ENCODE results near the gene BLM. TPM values are rescaled to one million over a fixed set of nuclear protein-coding genes. Genes with fewer than 3 reads are reported as not detected.

Gene BLM
- total RNA-seq, 1 experiment from 2014 or later = 15.6 TPM

DNA sequence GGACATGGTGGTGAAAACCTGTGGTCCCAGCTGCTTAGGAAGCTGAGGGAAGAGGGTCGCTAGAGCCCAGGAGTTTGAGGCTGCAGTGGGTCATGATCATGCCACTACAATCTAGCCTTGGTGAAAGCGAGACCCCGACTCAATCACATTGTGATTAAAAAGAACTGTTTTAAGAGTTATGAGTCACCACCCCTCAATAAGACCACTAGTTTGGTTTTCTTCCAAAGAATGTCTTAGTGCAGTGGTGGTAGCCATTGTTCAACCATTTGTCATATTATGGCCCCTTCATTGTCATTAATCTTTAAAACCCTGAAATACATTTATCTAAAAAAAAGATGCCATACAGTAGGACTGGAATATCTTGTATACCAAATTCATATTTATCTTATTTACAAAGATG lies 48.8 kb downstream of the BLM start:
- ChIA-PET POLR2A (no interaction called here), CTCF (no interaction called here)
- Mint-ChIP-seq H3K4me3 (ENCODE audit: unreplicated experiment) (no peak overlapping the region), H3K36me3 (ENCODE audit: insufficient read depth, unreplicated experiment) (no peaks in the 10 kb centered on the region), H3K4me1 (ENCODE audit: low read depth, unreplicated experiment) (no peaks in the 10 kb centered on the region), H3K27ac (ENCODE audit: unreplicated experiment) (no peak overlapping the region), H3K9me3 (ENCODE audit: unreplicated experiment) (no peaks in the 10 kb centered on the region), H3K27me3 (ENCODE audit: insufficient read depth, unreplicated experiment) (no peaks in the 10 kb centered on the region)
- DNase-seq = no peak
- Histone ChIP-seq H3K4me3 (ENCODE audit: low read depth, low read length) (no peak overlapping the region), H3K9me3 (no peaks in the 10 kb centered on the region), H3K27me3 (replicated peaks; ENCODE audit: control insufficient read depth, insufficient read depth, low read length) (no peaks in the 10 kb centered on the region), H3K36me3 (ENCODE audit: control insufficient read depth, insufficient read depth, low read length) (no peaks in the 10 kb centered on the region), H3K4me1 (no peaks in the 10 kb centered on the region)
- intact Hi-C loops (cut with micrococcal nuclease; ENCODE audit: unreplicated experiment) = no loop called here
- BruUV-seq (replicated peaks) = no TSS peak
- TF ChIP-seq, protein P1, sequence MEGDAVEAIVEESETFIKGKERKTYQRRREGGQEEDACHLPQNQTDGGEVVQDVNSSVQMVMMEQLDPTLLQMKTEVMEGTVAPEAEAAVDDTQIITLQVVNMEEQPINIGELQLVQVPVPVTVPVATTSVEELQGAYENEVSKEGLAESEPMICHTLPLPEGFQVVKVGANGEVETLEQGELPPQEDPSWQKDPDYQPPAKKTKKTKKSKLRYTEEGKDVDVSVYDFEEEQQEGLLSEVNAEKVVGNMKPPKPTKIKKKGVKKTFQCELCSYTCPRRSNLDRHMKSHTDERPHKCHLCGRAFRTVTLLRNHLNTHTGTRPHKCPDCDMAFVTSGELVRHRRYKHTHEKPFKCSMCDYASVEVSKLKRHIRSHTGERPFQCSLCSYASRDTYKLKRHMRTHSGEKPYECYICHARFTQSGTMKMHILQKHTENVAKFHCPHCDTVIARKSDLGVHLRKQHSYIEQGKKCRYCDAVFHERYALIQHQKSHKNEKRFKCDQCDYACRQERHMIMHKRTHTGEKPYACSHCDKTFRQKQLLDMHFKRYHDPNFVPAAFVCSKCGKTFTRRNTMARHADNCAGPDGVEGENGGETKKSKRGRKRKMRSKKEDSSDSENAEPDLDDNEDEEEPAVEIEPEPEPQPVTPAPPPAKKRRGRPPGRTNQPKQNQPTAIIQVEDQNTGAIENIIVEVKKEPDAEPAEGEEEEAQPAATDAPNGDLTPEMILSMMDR (IDR thresholded peaks at IDR 0.05; ENCODE audit: insufficient read depth in 1 of 2, low read depth in 1 of 2, low read length in 1 of 2, severe bottlenecking in 1 of 2, unreplicated experiment in 1 of 2) = no peak

DNA sequence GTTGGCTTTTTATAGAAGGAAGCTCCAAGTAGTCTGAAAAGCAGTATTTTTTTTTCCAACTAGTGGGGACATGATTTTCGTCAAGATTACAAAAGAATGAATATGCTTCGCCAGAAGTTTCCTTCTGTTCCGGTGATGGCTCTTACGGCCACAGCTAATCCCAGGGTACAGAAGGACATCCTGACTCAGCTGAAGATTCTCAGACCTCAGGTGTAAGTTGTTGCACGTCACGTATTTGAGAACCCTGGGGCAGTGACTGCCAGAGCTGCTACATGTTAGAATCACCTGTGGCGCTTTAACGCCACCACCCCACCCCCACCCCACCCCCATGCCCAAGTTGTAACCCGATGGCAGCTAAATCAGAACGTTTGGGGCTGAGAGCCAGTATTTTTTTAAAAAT lies 52.2 kb downstream of the BLM start:
- no peaks in the 10 kb centered on the region for H3K9me3 ChIP-seq
- ChIA-PET CTCF (no interaction called here), POLR2A (no interaction called here)
- no peaks in the 10 kb centered on the region for H3K27me3 Mint-ChIP-seq (ENCODE audit: insufficient read depth, unreplicated experiment)
- H3K27ac Mint-ChIP-seq (ENCODE audit: unreplicated experiment) = no peak overlapping the region
- BruUV-seq (replicated peaks) = no TSS peak
- no peaks in the 10 kb centered on the region for H3K4me1 Mint-ChIP-seq (ENCODE audit: low read depth, unreplicated experiment)
- no peaks in the 10 kb centered on the region for H3K36me3 Mint-ChIP-seq (ENCODE audit: insufficient read depth, unreplicated experiment)
- intact Hi-C loops (cut with micrococcal nuclease; ENCODE audit: unreplicated experiment) = no loop called here
- H3K4me3 ChIP-seq (ENCODE audit: low read depth, low read length) = no peak overlapping the region
- H3K4me1 ChIP-seq = no peaks in the 10 kb centered on the region
- no peak for DNase-seq
- no peak overlapping the region for H3K4me3 Mint-ChIP-seq (ENCODE audit: unreplicated experiment)
- no peaks in the 10 kb centered on the region for H3K36me3 ChIP-seq (ENCODE audit: control insufficient read depth, insufficient read depth, low read length)
- H3K9me3 Mint-ChIP-seq (ENCODE audit: unreplicated experiment) = no peaks in the 10 kb centered on the region
- H3K27me3 ChIP-seq (replicated peaks; ENCODE audit: control insufficient read depth, insufficient read depth, low read length) = no peaks in the 10 kb centered on the region
- TF ChIP-seq, protein P1 (IDR thresholded peaks at IDR 0.05; ENCODE audit: insufficient read depth in 1 of 2, low read depth in 1 of 2, low read length in 1 of 2, severe bottlenecking in 1 of 2, unreplicated experiment in 1 of 2) = no peak

DNA sequence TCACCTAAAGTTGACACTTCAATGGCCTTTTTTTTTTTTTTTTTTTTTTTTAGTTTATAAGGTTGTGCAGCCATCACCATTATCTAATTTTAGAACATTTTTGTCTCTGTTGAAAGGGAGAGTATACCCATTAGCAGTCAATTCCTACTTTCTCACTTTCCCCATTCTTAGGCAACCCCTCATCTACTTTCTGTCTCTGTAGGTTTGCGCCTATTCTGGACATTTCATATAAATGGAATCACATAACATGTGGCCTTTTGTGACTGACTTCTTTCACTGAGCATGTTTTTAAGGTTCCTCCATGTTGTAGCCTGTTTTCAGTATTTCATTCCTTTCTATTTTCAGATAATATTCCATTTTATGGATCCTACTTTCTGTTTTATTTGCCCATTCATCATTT lies 56.3 kb downstream of the BLM start:
- intact Hi-C loops (cut with micrococcal nuclease; ENCODE audit: unreplicated experiment) = no loop called here
- no peak for DNase-seq
- POLR2A ChIA-PET = no interaction called here
- BruUV-seq (replicated peaks) = no TSS peak
- H3K4me3 Mint-ChIP-seq (ENCODE audit: unreplicated experiment) = no peak overlapping the region
- no peaks in the 10 kb centered on the region for H3K9me3 Mint-ChIP-seq (ENCODE audit: unreplicated experiment)
- H3K4me1 Mint-ChIP-seq (ENCODE audit: low read depth, unreplicated experiment) = peaks cover 6% of the 10 kb centered on the region
- Histone ChIP-seq H3K27me3 (replicated peaks; ENCODE audit: control insufficient read depth, insufficient read depth, low read length) (no peaks in the 10 kb centered on the region), H3K9me3 (no peaks in the 10 kb centered on the region), H3K4me3 (ENCODE audit: low read depth, low read length) (no peak overlapping the region), H3K36me3 (ENCODE audit: control insufficient read depth, insufficient read depth, low read length) (no peaks in the 10 kb centered on the region), H3K4me1 (no peaks in the 10 kb centered on the region)
- CTCF ChIA-PET = no interaction called here
- H3K36me3 Mint-ChIP-seq (ENCODE audit: insufficient read depth, unreplicated experiment) = no peaks in the 10 kb centered on the region
- TF ChIP-seq, protein P1 (IDR thresholded peaks at IDR 0.05; ENCODE audit: insufficient read depth in 1 of 2, low read depth in 1 of 2, low read length in 1 of 2, severe bottlenecking in 1 of 2, unreplicated experiment in 1 of 2) = no peak
- H3K27ac Mint-ChIP-seq (ENCODE audit: unreplicated experiment) = no peak overlapping the region
- no peaks in the 10 kb centered on the region for H3K27me3 Mint-ChIP-seq (ENCODE audit: insufficient read depth, unreplicated experiment)
